ENCODE results near the gene CNTN4.
"Not testable (repeated sequence)": the region's sequence is repeated elsewhere in the genome, so short reads cannot be mapped to it uniquely, and the experiment has no call there.

Gene CNTN4

GRCh38 chr3:2098398-2099027 lies at the start of gene CNTN4:
Gene CNTN4 (plus strand): TSS chr3:2098866.
- no peak within 1 kb of the TSS for H3K9ac ChIP-seq
- H3K4me2 ChIP-seq = peak within 1 kb of the TSS in 3 of 11 experiments; percentile 10 to 41 (median 34); a peak in 3 of 22 replicates
- no peaks in the 10 kb centered on the region for H3K27me3 ChIP-seq
- H3K36me3 ChIP-seq = no peaks in the 10 kb centered on the region
- H3K4me1 ChIP-seq = no peaks in the 10 kb centered on the region
- peaks cover 12 to 28% (median 20%) of the 10 kb centered on the region in 11 experiments for H3K9me3 ChIP-seq (replicated peaks in 1 of 11)
- H4K20me1 ChIP-seq = no peaks in the 10 kb centered on the region
- TF ChIP-seq Cebpa-rat (IDR thresholded peaks at IDR 0.05) = no peak
- H3K4me3 ChIP-seq = no peak within 1 kb of the TSS
- H3K27ac ChIP-seq = no peak within 1 kb of the TSS

- no peak overlapping the region for H3K4me3 ChIP-seq
- H3K4me2 ChIP-seq = no peak overlapping the region
- H3K9ac ChIP-seq = no peak overlapping the region
- no peaks in the 10 kb centered on the region for H3K9me3 ChIP-seq (replicated peaks in 1 of 11)
- no peak for TF ChIP-seq Cebpa-rat (IDR thresholded peaks at IDR 0.05)
- no peaks in the 10 kb centered on the region for H4K20me1 ChIP-seq
- H3K4me1 ChIP-seq = no peaks in the 10 kb centered on the region
- no peaks in the 10 kb centered on the region for H3K36me3 ChIP-seq
- H3K27me3 ChIP-seq = no peaks in the 10 kb centered on the region
- no peak overlapping the region for H3K27ac ChIP-seq
These were observed 37.3 kb upstream of the CNTN4 start for GRCh38 chr3:2061360-2061759.

GRCh38 chr3:2071531-2071930 lies 27.1 kb upstream of the CNTN4 start:
- Histone ChIP-seq H3K9ac (no peak overlapping the region), H4K20me1 (no peaks in the 10 kb centered on the region), H3K4me2 (no peak overlapping the region), H3K9me3 (replicated peaks in 1 of 11) (no peaks in the 10 kb centered on the region; a peak in 1 of 22 replicates), H3K4me1 (no peaks in the 10 kb centered on the region), H3K4me3 (no peak overlapping the region), H3K36me3 (no peaks in the 10 kb centered on the region), H3K27ac (no peak overlapping the region), H3K27me3 (no peaks in the 10 kb centered on the region)
- TF ChIP-seq Cebpa-rat (IDR thresholded peaks at IDR 0.05) = no peak

GRCh38 chr3:2078821-2079220 lies 19.8 kb upstream of the CNTN4 start:
- no peaks in the 10 kb centered on the region for H3K36me3 ChIP-seq

GRCh38 chr3:2082871-2083480 lies 15.7 kb upstream of the CNTN4 start:
- no peak overlapping the region for H3K27ac ChIP-seq

More at GRCh38 chr3:2078821-2079220, 19.8 kb upstream of the CNTN4 start:
- Histone ChIP-seq H3K9me3 (replicated peaks in 1 of 11) (peaks cover 0 to 22% (median 7%) of the 10 kb centered on the region in 11 experiments; a peak in 18 of 22 replicates), H3K9ac (no peak overlapping the region), H4K20me1 (no peaks in the 10 kb centered on the region), H3K4me1 (no peaks in the 10 kb centered on the region), H3K27ac (no peak overlapping the region), H3K4me2 (no peak overlapping the region), H3K4me3 (no peak overlapping the region), H3K27me3 (no peaks in the 10 kb centered on the region)
- TF ChIP-seq Cebpa-rat (IDR thresholded peaks at IDR 0.05) = no peak

GRCh38 chr3:2083558-2083957 lies 15.1 kb upstream of the CNTN4 start:
- not testable (repeated sequence) for H3K4me1 ChIP-seq, H3K27me3 ChIP-seq, H3K4me2 ChIP-seq, H3K4me3 ChIP-seq, H3K36me3 ChIP-seq, H4K20me1 ChIP-seq, H3K27ac ChIP-seq, H3K9ac ChIP-seq
- peaks cover 0 to 30% (median 21%) of the 10 kb centered on the region in 11 experiments; a peak in 18 of 22 replicates for H3K9me3 ChIP-seq (replicated peaks in 1 of 11)

More at GRCh38 chr3:2082871-2083480, 15.7 kb upstream of the CNTN4 start:
- no peaks in the 10 kb centered on the region for H3K36me3 ChIP-seq
- H3K9me3 ChIP-seq (replicated peaks in 1 of 11) = peaks cover 0 to 30% (median 21%) of the 10 kb centered on the region in 11 experiments; a peak in 18 of 22 replicates
- peaks cover 0 to 4% (median 0%) of the 10 kb centered on the region in 10 experiments; a peak in 3 of 20 replicates for H3K4me1 ChIP-seq
- H3K27me3 ChIP-seq = no peaks in the 10 kb centered on the region
- no peak overlapping the region for H3K4me3 ChIP-seq
- no peak overlapping the region for H3K9ac ChIP-seq
- no peak overlapping the region for H3K4me2 ChIP-seq
- no peaks in the 10 kb centered on the region for H4K20me1 ChIP-seq
- TF ChIP-seq Cebpa-rat (IDR thresholded peaks at IDR 0.05) = no peak

GRCh38 chr3:2090095-2090911 lies 8.4 kb upstream of the CNTN4 start:
- H3K27me3 ChIP-seq = no peaks in the 10 kb centered on the region
- no peak for TF ChIP-seq Cebpa-rat (IDR thresholded peaks at IDR 0.05)
- no peak overlapping the region for H3K4me2 ChIP-seq
- no peaks in the 10 kb centered on the region for H4K20me1 ChIP-seq
- H3K9ac ChIP-seq = no peak overlapping the region
- H3K4me3 ChIP-seq = no peak overlapping the region
- no peaks in the 10 kb centered on the region for H3K36me3 ChIP-seq
- H3K9me3 ChIP-seq (replicated peaks in 1 of 11) = peaks cover 0 to 11% (median 3%) of the 10 kb centered on the region in 11 experiments; a peak in 7 of 22 replicates
- no peak overlapping the region for H3K27ac ChIP-seq
- H3K4me1 ChIP-seq = peaks cover 0 to 4% (median 0%) of the 10 kb centered on the region in 10 experiments; a peak in 3 of 20 replicates

GRCh38 chr3:2092758-2093157 lies 5.9 kb upstream of the CNTN4 start:
- H3K4me2 ChIP-seq = no peak overlapping the region
- no peaks in the 10 kb centered on the region for H3K36me3 ChIP-seq
- H3K9ac ChIP-seq = no peak overlapping the region
- H3K27me3 ChIP-seq = no peaks in the 10 kb centered on the region
- H3K4me3 ChIP-seq = no peak overlapping the region
- no peak for TF ChIP-seq Cebpa-rat (IDR thresholded peaks at IDR 0.05)
- H3K9me3 ChIP-seq (replicated peaks in 1 of 11) = 0 out of 22 replicates have a peak, but pooled peaks cover 0 to 3% (median 0%) of the 10 kb centered on the region in 11 experiments
- no peaks in the 10 kb centered on the region for H3K4me1 ChIP-seq
- H4K20me1 ChIP-seq = no peaks in the 10 kb centered on the region
- no peak overlapping the region for H3K27ac ChIP-seq

- TF ChIP-seq Cebpa-rat (IDR thresholded peaks at IDR 0.05) = no peak
- H3K4me3 ChIP-seq = no peak overlapping the region
These were observed 3.7 kb upstream of the CNTN4 start for GRCh38 chr3:2094941-2095340.

More at GRCh38 chr3:2094941-2095340, 3.7 kb upstream of the CNTN4 start:
- H4K20me1 ChIP-seq = no peaks in the 10 kb centered on the region
- H3K36me3 ChIP-seq = no peaks in the 10 kb centered on the region
- H3K4me2 ChIP-seq = no peak overlapping the region
- H3K27me3 ChIP-seq = no peaks in the 10 kb centered on the region
- no peak overlapping the region for H3K9ac ChIP-seq
- H3K27ac ChIP-seq = no peak overlapping the region
- peaks cover 12 to 23% (median 19%) of the 10 kb centered on the region in 11 experiments for H3K9me3 ChIP-seq (replicated peaks in 1 of 11)
- H3K4me1 ChIP-seq = no peaks in the 10 kb centered on the region
